Activated CD4-positive, alpha-beta T cell treated with anti-CD3 and anti-CD28 coated beads for 1 hour (primary cell): ENCODE data around the gene NEK5.
A peak's percentile ranks its signal among the peaks of the same experiment; 100 is the strongest.
"Not testable (repeated sequence)": the region's sequence is repeated elsewhere in the genome, so short reads cannot be mapped to it uniquely, and the experiment has no call there.

Source experiments
- DNase-seq: peaks from one replicate; pipeline ENCODE4 v3.0.0-alpha.2; 2020

Gene NEK5

GRCh38 chr13:52067237-52067636 lies 61.6 kb downstream of the NEK5 start:
- no peak for DNase-seq

- DNase-seq: no peak
These were observed 67.3 kb downstream of the NEK5 start for GRCh38 chr13:52061587-52061986.

GRCh38 chr13:52061064-52061463 lies 67.8 kb downstream of the NEK5 start:
- DNase-seq: not testable (repeated sequence)

- DNase-seq: no peak
These were observed 75.4 kb downstream of the NEK5 start for GRCh38 chr13:52053460-52053859.

DNA sequence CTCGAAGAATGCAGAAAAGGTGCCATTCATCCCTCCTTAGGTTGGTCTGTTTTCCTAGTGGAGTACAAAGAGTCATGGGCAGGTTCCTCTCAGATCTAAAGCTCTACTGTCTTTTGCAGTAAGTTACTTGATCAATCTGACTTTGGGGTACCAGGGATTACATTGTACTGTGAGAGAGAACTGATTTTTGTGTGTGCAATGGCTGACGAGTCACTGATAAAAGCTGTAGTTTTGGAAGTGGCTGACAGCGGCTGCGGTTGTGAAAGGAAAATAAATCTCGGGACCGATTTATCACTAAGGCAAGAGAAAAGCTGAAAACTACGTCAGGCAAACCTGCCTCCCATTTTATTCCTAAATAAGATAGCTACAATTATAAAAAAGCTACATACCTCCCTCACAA lies 77.5 kb downstream of the NEK5 start:
- DNase-seq: no peak

- DNase-seq: no peak
These were observed 80.4 kb downstream of the NEK5 start for GRCh38 chr13:52048516-52048915.

DNA sequence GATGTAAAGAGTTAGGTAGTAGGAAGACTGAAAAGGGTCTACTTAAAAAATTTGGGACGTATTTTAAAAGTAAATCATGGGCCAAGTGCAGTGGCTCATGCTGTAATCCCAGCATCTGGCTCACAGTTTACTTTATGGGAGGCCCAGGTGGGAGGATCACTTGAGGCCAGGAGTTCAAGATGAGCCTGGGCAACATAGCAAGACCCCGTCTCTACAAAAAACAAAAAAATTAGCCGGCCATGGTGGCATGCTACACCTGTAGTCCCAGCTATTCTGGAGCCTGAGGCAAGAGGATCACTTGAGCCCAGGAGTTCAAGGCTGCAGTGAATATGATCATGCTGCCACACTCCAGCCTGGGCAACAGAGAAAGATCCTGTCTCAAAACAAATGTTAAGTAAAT lies 81.4 kb downstream of the NEK5 start:
- DNase-seq: no peak

DNA sequence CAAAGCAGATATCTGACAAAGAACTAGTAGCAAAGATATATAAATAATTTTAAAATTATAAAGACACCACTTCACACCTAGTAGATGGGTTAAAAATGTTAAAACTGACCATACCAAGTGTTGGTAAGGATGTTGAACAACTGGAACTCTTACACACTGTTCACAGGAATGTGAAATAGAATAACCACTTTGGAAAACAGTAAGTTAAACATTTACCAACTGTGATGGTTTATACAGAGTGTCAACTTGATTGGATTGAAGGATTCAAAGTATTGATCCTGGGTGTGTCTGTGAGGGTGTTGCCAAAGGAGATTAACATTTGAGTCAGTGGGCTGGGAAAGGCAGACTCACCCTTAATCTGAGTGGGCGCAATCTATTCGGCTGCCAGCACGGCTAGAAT lies 85.2 kb downstream of the NEK5 start:
- no peak for DNase-seq

GRCh38 chr13:52036037-52036436 lies 92.8 kb downstream of the NEK5 start:
- DNase-seq: no peak

DNA sequence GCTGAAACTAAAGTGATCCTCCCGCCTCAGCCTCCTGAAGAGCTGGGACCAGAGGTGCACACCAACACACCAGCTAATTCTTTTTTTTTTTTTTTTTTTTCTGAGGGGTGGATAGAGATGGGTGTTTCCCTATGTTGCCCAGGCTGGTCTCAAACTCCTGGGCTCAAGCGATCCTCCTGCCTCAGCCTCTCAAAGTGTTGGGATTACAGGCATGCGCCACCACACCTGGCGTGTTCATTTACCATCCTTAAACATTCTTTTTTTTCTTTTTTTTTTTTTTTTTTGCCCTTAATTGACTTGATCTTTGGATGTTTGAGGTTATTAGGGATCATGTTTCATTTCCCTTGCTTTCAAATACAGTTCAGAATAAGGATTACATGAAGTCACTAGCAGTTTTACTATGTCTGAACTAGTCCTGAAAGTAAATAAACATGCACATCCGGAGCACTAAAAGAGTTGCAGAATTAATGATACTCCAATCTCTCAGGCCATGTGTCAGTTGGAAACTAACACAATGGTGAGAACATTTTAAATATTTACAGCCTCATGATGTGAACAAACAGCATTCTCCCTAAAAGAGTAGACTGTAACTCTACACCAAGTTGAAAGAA lies 94.2 kb downstream of the NEK5 start:
- DNase-seq: no peak

DNA sequence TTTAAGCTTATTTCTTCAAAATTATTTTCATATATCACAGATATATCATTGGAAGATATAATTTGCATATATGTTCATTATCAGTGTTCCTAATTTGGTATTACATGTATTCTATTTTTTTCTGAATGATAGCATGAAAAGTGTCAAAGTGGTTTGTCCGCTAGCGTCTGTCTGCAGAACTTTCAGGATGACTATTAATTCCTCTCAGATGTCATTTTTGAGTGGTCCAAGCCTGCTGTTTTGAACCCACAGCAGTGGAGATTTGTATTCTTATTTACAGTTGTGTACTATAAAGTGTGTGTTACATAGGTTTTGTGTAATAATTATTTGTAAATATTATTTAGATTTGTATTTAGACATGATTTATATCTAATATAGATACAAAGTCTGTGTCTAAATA lies 95.8 kb downstream of the NEK5 start:
- no peak for DNase-seq

GRCh38 chr13:52030401-52030800 lies 98.5 kb downstream of the NEK5 start:
- DNase-seq: not testable (repeated sequence)

DNA sequence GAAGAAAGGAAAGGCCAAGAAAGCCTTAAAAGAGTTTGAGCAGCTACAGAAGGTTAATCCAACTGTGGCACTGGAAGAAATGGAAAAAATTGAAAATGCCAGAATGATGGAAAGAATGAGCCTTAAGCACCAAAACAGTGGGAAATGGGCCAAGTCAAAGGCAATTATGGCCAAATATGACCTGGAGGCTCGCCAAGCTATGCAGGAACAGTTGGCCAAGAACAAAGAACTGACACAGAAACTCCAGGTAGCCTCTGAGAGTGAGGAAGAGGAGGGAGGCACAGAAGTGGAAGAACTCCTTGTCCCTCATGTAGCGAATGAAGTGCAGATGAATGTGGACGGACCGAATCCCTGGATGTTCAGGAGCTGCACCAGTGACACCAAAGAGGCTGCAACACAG lies 99.3 kb downstream of the NEK5 start:
- no peak for DNase-seq

- DNase-seq: no peak
These were observed 101.0 kb downstream of the NEK5 start for GRCh38 chr13:52027832-52028231.

- no peak for DNase-seq
These were observed 102.6 kb downstream of the NEK5 start for GRCh38 chr13:52026246-52026626.

DNA sequence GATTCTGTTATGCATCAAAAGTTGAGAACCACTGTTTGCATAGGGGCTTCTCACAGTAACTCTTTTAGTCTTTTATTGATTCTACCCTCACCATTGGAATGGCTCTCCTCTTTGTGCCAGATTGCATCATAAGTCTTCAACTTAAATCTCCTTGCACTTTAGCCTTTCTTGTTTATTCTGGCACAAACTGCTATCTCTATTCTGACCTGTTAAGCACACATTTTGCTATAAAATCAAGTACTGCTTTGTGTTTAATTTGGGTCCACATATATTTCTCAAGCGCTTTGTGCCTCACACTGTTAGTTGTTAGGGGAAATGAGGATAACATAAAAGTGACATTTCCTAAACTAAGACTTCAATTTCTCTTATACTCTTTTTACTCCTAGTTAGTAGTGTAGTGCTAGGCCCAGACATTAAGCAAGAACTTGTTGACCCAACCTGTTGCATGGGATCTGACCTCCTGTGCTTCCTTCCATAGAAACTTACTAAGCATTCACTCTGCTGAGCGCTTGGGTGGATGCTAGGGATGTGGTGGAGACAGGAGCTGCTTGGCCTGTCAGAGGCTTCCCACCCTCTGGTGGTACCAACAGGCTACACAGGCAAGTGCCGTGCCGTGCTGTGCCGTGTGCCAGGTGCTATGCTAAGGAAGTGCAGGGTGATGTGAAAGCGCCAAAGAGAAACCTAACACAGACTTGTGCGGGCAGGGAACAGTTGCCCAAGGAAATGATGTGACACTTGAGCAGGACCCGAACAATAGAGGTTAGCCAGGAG lies 103.2 kb downstream of the NEK5 start:
- DNase-seq: no peak

DNA sequence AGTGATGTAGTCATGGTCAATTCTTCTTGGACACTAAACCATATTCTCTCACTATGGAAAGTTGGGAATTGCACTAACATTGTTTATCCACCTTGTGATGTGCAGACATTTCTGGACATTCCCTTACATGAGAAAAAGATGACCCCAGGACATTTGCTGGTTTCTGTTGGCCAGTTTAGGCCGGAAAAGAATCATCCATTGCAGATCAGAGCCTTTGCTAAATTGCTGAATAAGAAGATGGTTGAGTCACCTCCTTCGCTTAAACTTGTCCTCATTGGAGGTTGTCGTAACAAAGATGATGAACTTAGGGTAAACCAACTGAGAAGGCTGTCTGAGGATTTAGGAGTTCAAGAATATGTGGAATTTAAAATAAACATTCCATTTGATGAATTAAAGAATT lies 104.4 kb downstream of the NEK5 start, which contains the start of gene UTP14C:
Gene UTP14C, plus strand, starts transcription at position 211 of the 400 bp plus-strand sequence. CDS start 4,114 bp downstream, outside the sequence.
- no peak for DNase-seq

GRCh38 chr13:52022356-52022755 lies 106.5 kb downstream of the NEK5 start:
- no peak for DNase-seq

DNA sequence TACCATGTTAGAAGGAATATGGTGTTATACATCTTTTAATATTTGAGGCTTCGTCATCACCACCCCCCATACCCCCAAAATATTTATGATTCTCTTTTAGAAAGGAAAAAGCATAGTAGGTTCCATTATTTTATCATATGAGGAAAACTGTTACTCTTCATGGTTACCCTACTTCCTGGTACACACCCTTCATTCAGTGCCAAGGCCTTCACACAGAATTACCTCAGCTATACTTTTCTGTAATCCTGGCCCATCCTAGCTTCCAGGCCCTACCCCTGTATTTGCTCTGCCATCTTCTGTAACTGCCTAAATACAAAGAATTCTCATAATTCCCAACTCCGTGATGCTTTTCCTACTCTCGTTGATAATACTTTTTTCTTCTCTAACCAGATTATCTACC lies 108.7 kb downstream of the NEK5 start:
- DNase-seq: no peak

- no peak for DNase-seq
These were observed 112.6 kb downstream of the NEK5 start for GRCh38 chr13:52016296-52016695.

DNA sequence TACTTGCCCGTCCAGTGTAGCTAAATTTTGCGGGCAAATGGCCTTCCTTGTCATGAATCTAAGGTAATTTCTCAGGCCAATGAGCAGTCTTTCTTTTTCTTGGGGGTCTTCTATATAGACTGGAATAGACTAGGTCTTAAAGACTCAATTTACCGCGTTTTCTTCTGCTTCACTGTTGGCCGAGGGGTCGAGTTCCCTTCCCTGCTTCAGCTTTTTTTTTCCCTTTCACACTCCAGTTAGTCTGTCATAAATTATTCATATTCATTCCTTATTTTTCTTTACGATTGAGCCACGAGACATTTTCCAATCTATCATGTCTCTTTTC lies 116.4 kb downstream of the NEK5 start:
- no peak for DNase-seq

DNA sequence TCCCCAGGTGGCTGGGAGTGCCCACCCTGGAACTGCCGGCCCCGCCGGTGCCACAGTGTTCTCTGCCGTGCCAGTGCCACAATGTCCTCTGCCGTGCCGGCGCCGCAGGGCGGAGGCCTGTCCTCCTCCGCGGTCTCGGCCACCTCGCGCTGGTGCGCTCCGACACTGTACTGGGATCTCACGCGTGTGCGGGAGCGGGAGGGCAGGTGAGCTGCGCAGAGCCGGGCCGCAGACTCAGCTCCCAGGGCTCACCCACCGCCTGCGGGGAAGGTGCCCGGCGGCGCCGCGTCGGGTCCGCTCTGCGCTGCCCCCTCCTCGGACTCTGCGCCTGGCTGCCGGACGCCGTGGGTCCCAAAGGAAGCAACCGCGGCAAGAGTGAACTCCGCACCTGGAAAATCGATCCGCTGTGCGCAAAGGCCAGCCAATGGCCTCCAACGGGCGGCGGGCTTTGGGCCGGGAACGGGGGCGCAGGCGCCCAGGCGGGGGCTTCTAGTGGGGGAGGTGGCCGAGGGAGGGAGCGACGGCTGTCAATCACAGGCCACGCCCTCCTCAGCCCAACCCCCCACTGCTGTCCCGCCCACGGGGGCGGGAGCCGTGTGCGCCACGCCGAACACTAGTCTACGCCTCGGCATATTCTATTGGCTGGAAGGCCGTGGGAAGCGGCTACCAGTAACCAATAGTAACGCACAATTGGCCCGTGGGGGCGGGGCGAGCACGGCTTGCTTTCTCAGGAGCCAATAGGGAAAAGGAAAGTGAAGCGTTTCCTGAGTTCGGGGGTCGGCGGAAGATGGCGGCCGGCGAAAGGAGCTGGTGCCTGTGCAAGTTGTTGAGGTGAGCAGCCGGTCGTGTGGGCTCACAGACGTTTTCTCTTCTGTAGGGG lies 117.0 kb downstream of the NEK5 start, which contains the start of gene ALG11:
Gene ALG11, plus strand, starts transcription at position 767 of the 880 bp plus-strand sequence. Its CDS starts 21 bp downstream, at position 788.
- peak; percentile 99 for DNase-seq

DNA sequence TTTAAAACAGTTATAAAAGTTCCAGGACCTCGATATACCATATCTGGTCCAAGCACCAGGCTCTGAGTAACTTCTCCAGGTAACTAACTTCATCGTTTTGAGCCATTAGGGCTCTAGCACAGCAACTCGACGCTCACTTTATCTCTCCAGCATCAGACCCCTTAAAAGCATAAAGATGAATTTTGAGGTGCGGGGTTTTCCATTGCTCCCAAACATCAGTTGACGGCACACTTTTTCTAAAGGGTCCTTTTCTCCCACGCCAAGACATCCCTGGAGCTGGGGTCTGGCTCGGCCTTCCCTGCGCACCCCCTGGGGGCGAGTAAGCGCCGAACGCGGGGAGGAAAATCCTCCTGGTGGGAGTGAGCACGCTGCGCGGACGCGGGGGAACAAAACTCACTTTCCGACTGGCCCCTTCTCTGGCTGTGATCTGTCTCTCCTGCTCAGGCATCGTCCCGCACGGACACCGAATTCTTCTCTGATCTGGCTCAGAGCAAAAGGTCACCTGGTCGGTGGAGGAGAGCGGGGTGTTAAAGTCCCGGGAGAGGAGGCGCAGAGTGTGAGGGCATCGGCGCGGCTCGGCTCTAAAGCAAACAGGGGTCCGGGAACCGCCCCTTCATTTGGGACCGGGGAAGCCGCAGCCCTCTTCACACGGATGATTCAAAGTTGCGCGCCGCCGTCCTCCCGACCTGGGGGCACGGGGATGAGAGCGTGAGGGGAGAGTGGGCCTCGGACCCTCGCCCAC lies 117.8 kb downstream of the NEK5 start, which contains the start of gene ATP7B:
Gene ATP7B, minus strand, starts transcription at position 561 of the 742 bp plus-strand sequence. Its CDS starts 113 bp downstream, at position 448.
- no peak for DNase-seq
